ENCODE results near the gene FKRP. TPM values are rescaled to one million over a fixed set of nuclear protein-coding genes. Genes with fewer than 3 reads are reported as not detected.

FKRP gene
- total and polyA plus RNA-seq, 2 of the 13 experiments (the other 11 are each of a cell fraction or from before 2014, with no cell fraction given): 7.3 to 9.8 TPM

GRCh38 chr19:46725859-46726393 is 19.9 kb upstream of the FKRP start:
- CTCF ChIA-PET (ENCODE audit: low intra/inter-chr PET ratio, low total read pairs): no interaction called here
- ATAC-seq (no peak), FAIRE-seq (no peak), DNase-seq (ENCODE audit: low spot score) (no peak)
- Histone ChIP-seq H3K4me3 (replicated peaks in 1 of 3; ENCODE audit: insufficient read depth in 1 of 3, low read depth in 2 of 3, low read length in 3 of 3) (no peak overlapping the region), H3K4me1 (ENCODE audit: insufficient read depth, low read length) (peaks cover 12% of the 10 kb centered on the region), H3K79me2 (ENCODE audit: insufficient read depth, low read length) (no peaks in the 10 kb centered on the region), H3K27me3 (ENCODE audit: control insufficient read depth in 1 of 2, insufficient read depth in 2 of 2, low read length in 2 of 2) (no peaks in the 10 kb centered on the region), H3K36me3 (replicated peaks in 1 of 2; ENCODE audit: control insufficient read depth in 1 of 2, insufficient read depth in 2 of 2, low read length in 2 of 2) (peaks cover 55 to 92% of the 10 kb centered on the region in 2 experiments), H2AFZ (ENCODE audit: low read length) (no peak overlapping the region), H3K9me3 (ENCODE audit: low read length) (no peaks in the 10 kb centered on the region), H3K9ac (ENCODE audit: insufficient read depth, low read depth, low read length) (no peak overlapping the region), H4K20me1 (ENCODE audit: insufficient read depth, low read length) (peaks cover 13% of the 10 kb centered on the region; the same call in 1 of the 2 replicates), H3K27ac (ENCODE audit: extremely low read length, insufficient read depth, low read length) (no peak overlapping the region), H3K4me2 (ENCODE audit: low read depth, low read length) (no peak overlapping the region)
- TF ChIP-seq ZNF446 (CRISPR knock-in tag; IDR thresholded peaks at IDR 0.05) (no peak), AGO2 (optimal IDR thresholded peaks at IDR 0.05; ENCODE audit: low read depth, low read length) (peak; percentile 25)
- WGBS (ENCODE audit: low lambda C conversion rate): 97% methylated on average over 9 of the region's 9 CpGs
- POLR2A ChIA-PET: no interaction called here
- intact Hi-C loops (cut with micrococcal nuclease; ENCODE audit: unreplicated experiment): no loop called here
- in situ Hi-C loops (cut with HindIII; ENCODE audit: extremely low pct_ligation_motif_present, low pct_unique_long_range_greater_than_20kb): no loop called here
- no TSS peak for BruUV-seq (replicated peaks)

- ATAC-seq: no peak
- DNase-seq (ENCODE audit: low spot score): no peak
- Histone ChIP-seq H2AFZ (ENCODE audit: low read length) (no peak overlapping the region), H3K4me3 (replicated peaks in 1 of 3; ENCODE audit: insufficient read depth in 1 of 3, low read depth in 2 of 3, low read length in 3 of 3) (no peak overlapping the region), H3K4me1 (ENCODE audit: insufficient read depth, low read length) (peaks cover 8% of the 10 kb centered on the region), H3K27me3 (ENCODE audit: control insufficient read depth in 1 of 2, insufficient read depth in 2 of 2, low read length in 2 of 2) (no peaks in the 10 kb centered on the region), H3K36me3 (replicated peaks in 1 of 2; ENCODE audit: control insufficient read depth in 1 of 2, insufficient read depth in 2 of 2, low read length in 2 of 2) (peaks cover 55 to 94% of the 10 kb centered on the region in 2 experiments), H3K27ac (ENCODE audit: extremely low read length, insufficient read depth, low read length) (no peak overlapping the region), H3K79me2 (ENCODE audit: insufficient read depth, low read length) (no peaks in the 10 kb centered on the region), H3K9ac (ENCODE audit: insufficient read depth, low read depth, low read length) (no peak overlapping the region), H3K4me2 (ENCODE audit: low read depth, low read length) (no peak overlapping the region), H3K9me3 (ENCODE audit: low read length) (no peaks in the 10 kb centered on the region), H4K20me1 (ENCODE audit: insufficient read depth, low read length) (peaks cover 13% of the 10 kb centered on the region; the same call in 1 of the 2 replicates)
- TF ChIP-seq ZZZ3 (CRISPR knock-in tag; IDR thresholded peaks at IDR 0.05; ENCODE audit: borderline replicate concordance) (no peak), MATR3 (CRISPR knock-in tag; IDR thresholded peaks at IDR 0.05) (no peak), HDAC2 (CRISPR knock-in tag; IDR thresholded peaks at IDR 0.05) (no peak), CENPT (CRISPR knock-in tag; IDR thresholded peaks at IDR 0.05; ENCODE audit: low read depth) (no peak), TBP (CRISPR knock-in tag; IDR thresholded peaks at IDR 0.05) (no peak), LBX2 (CRISPR knock-in tag; IDR thresholded peaks at IDR 0.05; ENCODE audit: borderline replicate concordance) (no peak), MYC (CRISPR knock-in tag; IDR thresholded peaks at IDR 0.05; ENCODE audit: borderline replicate concordance) (no peak), HNRNPLL (IDR thresholded peaks at IDR 0.05; ENCODE audit: low read depth, low read length, poor library complexity, severe bottlenecking) (no peak), TOPORS (CRISPR knock-in tag; IDR thresholded peaks at IDR 0.05) (no peak)
- no peak for FAIRE-seq
- ChIA-PET CTCF (ENCODE audit: low intra/inter-chr PET ratio, low total read pairs) (no interaction called here), POLR2A (no interaction called here)
- intact Hi-C loops (cut with micrococcal nuclease; ENCODE audit: unreplicated experiment) (no loop called here), in situ Hi-C loops (cut with HindIII; ENCODE audit: extremely low pct_ligation_motif_present, low pct_unique_long_range_greater_than_20kb) (no loop called here)
- over 99% methylated on average over 8 of the region's 10 CpGs for WGBS (ENCODE audit: low lambda C conversion rate)
- BruUV-seq (replicated peaks): no TSS peak
Observed at GRCh38 chr19:46726551-46726950, 19.3 kb upstream of the FKRP start.
